Panc1 (cell line): ENCODE data around the gene HS6ST3.

Experiments
- CTCF ChIP-seq: fragments of 450-650 bp; IDR thresholded peaks from 2 replicates; pipeline ENCODE4 v1.5.1; 2017; ENCODE audit warnings: mild to moderate bottlenecking
- POLR2AphosphoS5 ChIP-seq: IDR thresholded peaks from 2 replicates; pipeline ENCODE4 v1.6.1; 2012; ENCODE audit warnings: mild to moderate bottlenecking, low read depth, low read length, moderate library complexity

DNA sequence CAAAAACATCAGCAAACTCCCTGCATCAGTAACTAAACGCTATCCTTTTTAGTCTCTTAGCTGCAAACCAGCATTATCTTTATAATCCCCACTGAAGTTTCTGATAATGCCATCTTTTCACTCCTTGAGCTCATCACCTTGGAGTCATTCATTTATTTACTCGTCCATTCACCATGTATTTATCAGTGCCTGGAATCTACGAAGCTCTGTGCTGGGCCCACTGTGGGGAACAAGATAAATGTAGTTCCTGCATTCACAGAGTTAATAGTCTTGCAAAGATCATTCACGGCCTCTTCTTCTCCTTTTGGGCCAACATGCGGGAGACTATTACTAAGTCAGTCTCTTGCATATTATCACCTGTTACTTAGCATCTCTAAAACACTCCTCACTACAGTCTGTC is 89.4 kb downstream of the HS6ST3 start:
- TF ChIP-seq CTCF (no peak), POLR2AphosphoS5 (no peak)
